KMS-11 (cell line): Measurements from ENCODE around the gene PIP4K2C.

ENCODE experiments used
- H2AFZ ChIP-seq: fragments of 200-600 bp; sonication (generic); 2 replicates; pipeline ENCODE4 v1.6.1; 2016; ENCODE audit warnings: antibody characterized with exemption, mixed run types, low read depth
- H3K27ac ChIP-seq: fragments of 200-600 bp; sonication (generic); 2 replicates; pipeline ENCODE4 v1.6.1; 2016; ENCODE audit warnings: mild to moderate bottlenecking, mixed run types
- H3K27me3 ChIP-seq: fragments of 200-600 bp; sonication (generic); 2 replicates; pipeline ENCODE4 v1.6.1; 2017; ENCODE audit warnings: mild to moderate bottlenecking, low read depth, mixed run types, moderate library complexity; ENCODE audit not compliant: insufficient read depth
- H3K36me3 ChIP-seq: fragments of 200-600 bp; sonication (generic); 2 replicates; pipeline ENCODE4 v1.6.1; 2017; ENCODE audit warnings: mild to moderate bottlenecking, mixed run types; ENCODE audit not compliant: insufficient read depth
- H3K4me1 ChIP-seq: fragments of 200-600 bp; sonication (generic); 2 replicates; pipeline ENCODE4 v1.6.1; 2016; ENCODE audit warnings: mild to moderate bottlenecking, low read depth, mixed run types; ENCODE audit not compliant: poor library complexity, severe bottlenecking
- H3K4me2 ChIP-seq: fragments of 200-600 bp; sonication (generic); 2 replicates; pipeline ENCODE4 v1.7.0; 2016; ENCODE audit warnings: mild to moderate bottlenecking, mixed run types
- H3K4me3 ChIP-seq: fragments of 200-600 bp; sonication (generic); IDR thresholded peaks from 2 replicates; pipeline ENCODE4 v1.6.1; 2017; ENCODE audit warnings: low read depth, low read length, mixed read lengths; ENCODE audit not compliant: insufficient read depth
- H3K79me2 ChIP-seq: fragments of 200-600 bp; sonication (generic); 2 replicates; pipeline ENCODE4 v1.6.1; 2016; ENCODE audit warnings: low read depth, mixed run types; ENCODE audit not compliant: insufficient read depth
- H3K9ac ChIP-seq: fragments of 200-600 bp; sonication (generic); 2 replicates; pipeline ENCODE4 v1.6.1; 2016; ENCODE audit warnings: mild to moderate bottlenecking, mixed run types
- H4K20me1 ChIP-seq: fragments of 200-600 bp; sonication (generic); 2 replicates; pipeline ENCODE4 v1.6.1; 2016; ENCODE audit warnings: mild to moderate bottlenecking, mixed run types; ENCODE audit not compliant: insufficient read depth
- TF ChIP-seq, protein P1 (sequence below): fragments of 200-600 bp; sonication (generic); conservative IDR thresholded peaks from 2 replicates; pipeline ENCODE4 v1.6.1; 2017; ENCODE audit warnings: low read depth, mild to moderate bottlenecking, antibody characterized with exemption, low read length, moderate library complexity, mixed read lengths

The PIP4K2C gene

GRCh38 chr12:57628280-57629191, 37.5 kb downstream of the PIP4K2C start:
- Histone ChIP-seq H3K79me2 (peaks cover 3% of the 10 kb centered on the region; the same call in 1 of the 2 replicates), H4K20me1 (no peaks in the 10 kb centered on the region), H3K27me3 (peaks cover 2% of the 10 kb centered on the region; the same call in 1 of the 2 replicates), H3K4me2 (no peak overlapping the region), H3K4me1 (peaks cover 5% of the 10 kb centered on the region), H3K4me3 (no peak overlapping the region), H3K9ac (no peak overlapping the region), H2AFZ (no peak overlapping the region), H3K27ac (no peak overlapping the region), H3K36me3 (no peaks in the 10 kb centered on the region; the same call in 1 of the 2 replicates)
- TF ChIP-seq, protein P1, sequence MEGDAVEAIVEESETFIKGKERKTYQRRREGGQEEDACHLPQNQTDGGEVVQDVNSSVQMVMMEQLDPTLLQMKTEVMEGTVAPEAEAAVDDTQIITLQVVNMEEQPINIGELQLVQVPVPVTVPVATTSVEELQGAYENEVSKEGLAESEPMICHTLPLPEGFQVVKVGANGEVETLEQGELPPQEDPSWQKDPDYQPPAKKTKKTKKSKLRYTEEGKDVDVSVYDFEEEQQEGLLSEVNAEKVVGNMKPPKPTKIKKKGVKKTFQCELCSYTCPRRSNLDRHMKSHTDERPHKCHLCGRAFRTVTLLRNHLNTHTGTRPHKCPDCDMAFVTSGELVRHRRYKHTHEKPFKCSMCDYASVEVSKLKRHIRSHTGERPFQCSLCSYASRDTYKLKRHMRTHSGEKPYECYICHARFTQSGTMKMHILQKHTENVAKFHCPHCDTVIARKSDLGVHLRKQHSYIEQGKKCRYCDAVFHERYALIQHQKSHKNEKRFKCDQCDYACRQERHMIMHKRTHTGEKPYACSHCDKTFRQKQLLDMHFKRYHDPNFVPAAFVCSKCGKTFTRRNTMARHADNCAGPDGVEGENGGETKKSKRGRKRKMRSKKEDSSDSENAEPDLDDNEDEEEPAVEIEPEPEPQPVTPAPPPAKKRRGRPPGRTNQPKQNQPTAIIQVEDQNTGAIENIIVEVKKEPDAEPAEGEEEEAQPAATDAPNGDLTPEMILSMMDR = no peak

DNA sequence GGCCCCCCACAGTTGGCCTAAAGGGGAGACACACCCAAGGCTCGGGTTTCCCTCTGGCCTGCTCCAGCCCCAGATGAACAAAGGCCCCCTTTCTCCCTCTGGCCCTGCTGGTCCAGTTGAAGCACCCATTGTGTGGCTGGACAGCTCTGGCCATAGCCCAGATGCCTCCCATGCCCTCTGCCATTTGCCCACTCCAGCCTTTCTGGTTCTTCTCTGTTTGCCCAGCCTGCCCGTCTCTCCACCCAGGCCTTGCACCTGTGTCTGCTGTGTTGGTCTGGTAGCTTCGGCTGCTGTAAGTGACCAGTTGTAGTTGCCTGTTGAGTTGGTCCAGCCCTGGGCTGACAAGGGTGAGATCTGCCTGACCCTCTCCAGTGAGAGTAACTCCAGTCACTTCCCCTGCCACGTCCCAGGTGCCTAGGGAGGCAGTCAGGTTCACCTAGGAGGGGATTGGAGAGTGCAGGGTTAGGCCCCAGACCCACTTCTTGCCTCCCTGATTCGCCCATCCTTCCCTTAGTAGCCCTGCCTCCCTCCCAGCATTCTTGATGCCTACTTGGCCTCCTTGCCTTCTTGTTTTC, 39.0 kb downstream of the PIP4K2C start:
- Histone ChIP-seq H3K27ac (no peak overlapping the region), H3K27me3 (no peaks in the 10 kb centered on the region)
- TF ChIP-seq, protein P1 = no peak

DNA sequence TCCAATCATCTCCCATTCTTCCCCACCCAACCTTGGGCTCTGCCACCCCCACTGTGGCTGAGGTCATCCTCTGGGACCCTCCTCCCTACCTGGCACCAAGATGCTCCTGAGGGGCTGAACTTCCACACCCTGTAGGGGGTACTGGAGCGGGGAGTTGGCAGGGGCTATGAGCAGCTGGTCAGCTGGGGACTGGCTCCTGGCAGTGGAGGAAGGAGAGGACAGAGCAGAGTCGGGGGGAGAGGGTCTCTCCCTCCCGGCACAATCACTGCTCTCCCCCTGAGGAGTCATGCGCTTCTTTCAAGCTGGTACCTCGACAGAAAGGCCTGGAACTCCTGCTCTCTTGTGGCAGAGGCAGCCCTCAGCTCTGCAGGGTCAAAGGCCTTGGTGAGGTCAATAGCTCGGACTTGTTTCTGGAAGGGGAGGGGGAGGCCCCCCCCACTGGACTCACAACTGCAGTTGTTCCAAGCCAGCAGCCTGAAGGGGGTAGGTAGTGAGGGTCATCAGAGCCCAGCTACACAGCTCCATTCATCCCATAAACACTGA, 40.0 kb downstream of the PIP4K2C start:
- no peaks in the 10 kb centered on the region for H4K20me1 ChIP-seq
- H2AFZ ChIP-seq = no peak overlapping the region
- no peak overlapping the region for H3K27ac ChIP-seq
- TF ChIP-seq, protein P1 = no peak
- peak overlapping the region; percentile 73; the same call in 1 of the 2 replicates for H3K4me2 ChIP-seq
- no peaks in the 10 kb centered on the region; the same call in 1 of the 2 replicates for H3K36me3 ChIP-seq
- no peak overlapping the region for H3K4me3 ChIP-seq
- H3K4me1 ChIP-seq = peaks cover 14% of the 10 kb centered on the region
- no peaks in the 10 kb centered on the region for H3K27me3 ChIP-seq
- no peak overlapping the region for H3K9ac ChIP-seq
- H3K79me2 ChIP-seq = peaks cover 3% of the 10 kb centered on the region; the same call in 1 of the 2 replicates

More for the DNA sequence above, 39.0 kb downstream of the PIP4K2C start:
- H3K4me3 ChIP-seq = no peak overlapping the region
- H3K9ac ChIP-seq = no peak overlapping the region
- H4K20me1 ChIP-seq = no peaks in the 10 kb centered on the region
- no peaks in the 10 kb centered on the region; the same call in 1 of the 2 replicates for H3K36me3 ChIP-seq
- H3K4me2 ChIP-seq = no peak overlapping the region
- H3K79me2 ChIP-seq = peaks cover 3% of the 10 kb centered on the region; the same call in 1 of the 2 replicates
- peaks cover 14% of the 10 kb centered on the region for H3K4me1 ChIP-seq
- no peak overlapping the region for H2AFZ ChIP-seq

- Histone ChIP-seq H3K27me3 (no peaks in the 10 kb centered on the region), H3K79me2 (peaks cover 3% of the 10 kb centered on the region; the same call in 1 of the 2 replicates), H2AFZ (peak overlapping the region; percentile 93), H4K20me1 (no peaks in the 10 kb centered on the region), H3K4me2 (peak overlapping the region; percentile 73), H3K36me3 (no peaks in the 10 kb centered on the region; the same call in 1 of the 2 replicates), H3K27ac (no peak overlapping the region), H3K9ac (peak overlapping the region; percentile 91), H3K4me1 (peaks cover 14% of the 10 kb centered on the region), H3K4me3 (no peak overlapping the region)
- TF ChIP-seq, protein P1 = no peak
These were observed 40.6 kb downstream of the PIP4K2C start for GRCh38 chr12:57631566-57632072.
